ENCODE data around the gene TTR. TPM values are rescaled to one million over a fixed set of nuclear protein-coding genes. Genes with fewer than 3 reads are reported as not detected.

The TTR gene
- total RNA-seq, 4 donors from 2014 or later, result not detected

GRCh38 chr18:31603315-31603714 is 11.6 kb downstream of the TTR start:
- no peak for TF ChIP-seq CTCF (IDR thresholded peaks at IDR 0.05; ENCODE audit: low read depth)

- TF ChIP-seq CTCF (IDR thresholded peaks at IDR 0.05; ENCODE audit: low read depth), result no peak
Measured at GRCh38 chr18:31606265-31606664, 14.6 kb downstream of the TTR start.

- TF ChIP-seq CTCF (IDR thresholded peaks at IDR 0.05; ENCODE audit: low read depth), result no peak
Measured at GRCh38 chr18:31607384-31607783, 15.7 kb downstream of the TTR start.

GRCh38 chr18:31609886-31610285 is 18.2 kb downstream of the TTR start:
- no peak for TF ChIP-seq CTCF (IDR thresholded peaks at IDR 0.05; ENCODE audit: low read depth)

GRCh38 chr18:31610286-31611205 is 18.9 kb downstream of the TTR start:
- no peak for TF ChIP-seq CTCF (IDR thresholded peaks at IDR 0.05; ENCODE audit: low read depth)

GRCh38 chr18:31611511-31611910 is 19.8 kb downstream of the TTR start:
- no peak for TF ChIP-seq CTCF (IDR thresholded peaks at IDR 0.05; ENCODE audit: low read depth)

- TF ChIP-seq CTCF (IDR thresholded peaks at IDR 0.05; ENCODE audit: low read depth), result no peak
Measured at GRCh38 chr18:31612124-31612523, 20.4 kb downstream of the TTR start.

Measured in subcutaneous adipose tissue (tissue), 4 donors.